AG04449 (cell line): ENCODE measurements around the gene CACNA1B.

Source experiments
- CTCF ChIA-PET: fragments of 350-600 bp; formaldehyde crosslinking; extraction: SDS; loops from one replicate; lab custom pipeline; 2021; ENCODE audit warnings: antibody characterized with exemption; lab: Yijun Ruan, JAX
- POLR2A ChIA-PET: fragments of 400-600, 350-600 bp; formaldehyde crosslinking; extraction: SDS; loops from one replicate; lab custom pipeline; 2020; ENCODE audit warnings: antibody characterized with exemption, inconsistent platforms; lab: Yijun Ruan, JAX
- DNase-seq: peaks from one replicate; pipeline ENCODE4 v3.0.0-alpha.2; 2010; ENCODE audit warnings: low read depth, low spot score
- H3K4me3 ChIP-seq: 2 replicates; pipeline ENCODE4 v1.5.1; 2011; ENCODE audit warnings: low read depth, mild to moderate bottlenecking, control low read depth, low read length
- TF ChIP-seq, protein P1 (sequence below): IDR thresholded peaks from one replicate; pipeline ENCODE4 v1.5.1; 2011; ENCODE audit warnings: mild to moderate bottlenecking, moderate library complexity, low read length, control low read depth, inconsistent platforms; ENCODE audit not compliant: insufficient read depth; ENCODE audit errors: missing control alignments

Gene CACNA1B

DNA sequence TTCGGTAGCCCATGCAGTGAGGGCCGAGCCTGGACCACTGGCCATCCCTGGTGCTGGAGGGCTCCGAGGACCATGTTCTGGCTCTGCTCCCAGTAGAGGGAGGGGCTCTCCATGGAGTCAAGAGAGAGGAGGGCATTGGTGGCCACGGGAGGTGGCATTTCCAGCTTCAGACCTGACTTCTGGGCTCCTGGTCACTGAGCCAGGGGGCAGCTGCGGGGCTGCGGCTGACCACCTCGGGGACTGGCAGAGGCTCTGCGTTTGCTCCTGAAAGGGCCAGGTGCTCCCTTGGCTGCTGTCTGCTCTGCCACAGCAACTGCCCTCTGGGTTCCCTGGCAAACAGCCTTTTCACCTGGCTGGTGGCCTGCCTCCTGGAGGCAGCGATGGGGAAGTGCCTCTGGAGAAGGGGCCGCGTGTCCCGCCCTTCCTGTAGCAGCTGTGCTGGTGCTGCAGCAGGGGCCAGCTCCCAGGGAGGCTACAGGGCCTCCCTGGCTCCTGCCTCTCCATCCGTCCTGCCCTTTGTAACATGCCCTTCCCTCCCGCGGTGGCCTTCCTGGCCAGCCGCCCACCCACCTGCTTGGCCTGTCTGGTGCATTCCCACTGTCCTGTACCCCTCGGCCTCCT is 144.6 kb downstream of the CACNA1B start:
- no peak for DNase-seq

DNA sequence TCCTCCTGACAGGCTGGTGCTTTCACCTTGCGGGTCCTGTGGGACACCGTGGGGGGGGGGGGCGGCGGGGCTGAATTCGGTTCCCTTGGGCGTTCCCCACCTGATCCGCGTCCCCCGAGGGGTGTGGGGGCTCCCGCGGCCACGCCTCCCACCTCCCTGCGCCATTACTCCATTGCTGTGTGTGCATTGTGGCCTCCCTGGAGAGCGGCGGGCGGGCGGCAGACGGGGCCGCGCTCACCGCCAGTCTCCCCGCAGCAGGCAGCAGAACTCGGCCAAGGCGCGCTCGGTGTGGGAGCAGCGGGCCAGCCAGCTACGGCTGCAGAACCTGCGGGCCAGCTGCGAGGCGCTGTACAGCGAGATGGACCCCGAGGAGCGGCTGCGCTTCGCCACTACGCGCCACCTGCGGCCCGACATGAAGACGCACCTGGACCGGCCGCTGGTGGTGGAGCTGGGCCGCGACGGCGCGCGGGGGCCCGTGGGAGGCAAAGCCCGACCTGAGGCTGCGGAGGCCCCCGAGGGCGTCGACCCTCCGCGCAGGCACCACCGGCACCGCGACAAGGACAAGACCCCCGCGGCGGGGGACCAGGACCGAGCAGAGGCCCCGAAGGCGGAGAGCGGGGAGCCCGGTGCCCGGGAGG is 145.3 kb downstream of the CACNA1B start:
- ChIA-PET CTCF (no interaction called here), POLR2A (no interaction called here)
- no peak for DNase-seq
- no peak overlapping the region for H3K4me3 ChIP-seq
- TF ChIP-seq, protein P1, sequence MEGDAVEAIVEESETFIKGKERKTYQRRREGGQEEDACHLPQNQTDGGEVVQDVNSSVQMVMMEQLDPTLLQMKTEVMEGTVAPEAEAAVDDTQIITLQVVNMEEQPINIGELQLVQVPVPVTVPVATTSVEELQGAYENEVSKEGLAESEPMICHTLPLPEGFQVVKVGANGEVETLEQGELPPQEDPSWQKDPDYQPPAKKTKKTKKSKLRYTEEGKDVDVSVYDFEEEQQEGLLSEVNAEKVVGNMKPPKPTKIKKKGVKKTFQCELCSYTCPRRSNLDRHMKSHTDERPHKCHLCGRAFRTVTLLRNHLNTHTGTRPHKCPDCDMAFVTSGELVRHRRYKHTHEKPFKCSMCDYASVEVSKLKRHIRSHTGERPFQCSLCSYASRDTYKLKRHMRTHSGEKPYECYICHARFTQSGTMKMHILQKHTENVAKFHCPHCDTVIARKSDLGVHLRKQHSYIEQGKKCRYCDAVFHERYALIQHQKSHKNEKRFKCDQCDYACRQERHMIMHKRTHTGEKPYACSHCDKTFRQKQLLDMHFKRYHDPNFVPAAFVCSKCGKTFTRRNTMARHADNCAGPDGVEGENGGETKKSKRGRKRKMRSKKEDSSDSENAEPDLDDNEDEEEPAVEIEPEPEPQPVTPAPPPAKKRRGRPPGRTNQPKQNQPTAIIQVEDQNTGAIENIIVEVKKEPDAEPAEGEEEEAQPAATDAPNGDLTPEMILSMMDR: no peak

More for the DNA sequence above, 144.6 kb downstream of the CACNA1B start:
- ChIA-PET CTCF (no interaction called here), POLR2A (no interaction called here)
- TF ChIP-seq, protein P1: no peak
- no peak overlapping the region for H3K4me3 ChIP-seq

DNA sequence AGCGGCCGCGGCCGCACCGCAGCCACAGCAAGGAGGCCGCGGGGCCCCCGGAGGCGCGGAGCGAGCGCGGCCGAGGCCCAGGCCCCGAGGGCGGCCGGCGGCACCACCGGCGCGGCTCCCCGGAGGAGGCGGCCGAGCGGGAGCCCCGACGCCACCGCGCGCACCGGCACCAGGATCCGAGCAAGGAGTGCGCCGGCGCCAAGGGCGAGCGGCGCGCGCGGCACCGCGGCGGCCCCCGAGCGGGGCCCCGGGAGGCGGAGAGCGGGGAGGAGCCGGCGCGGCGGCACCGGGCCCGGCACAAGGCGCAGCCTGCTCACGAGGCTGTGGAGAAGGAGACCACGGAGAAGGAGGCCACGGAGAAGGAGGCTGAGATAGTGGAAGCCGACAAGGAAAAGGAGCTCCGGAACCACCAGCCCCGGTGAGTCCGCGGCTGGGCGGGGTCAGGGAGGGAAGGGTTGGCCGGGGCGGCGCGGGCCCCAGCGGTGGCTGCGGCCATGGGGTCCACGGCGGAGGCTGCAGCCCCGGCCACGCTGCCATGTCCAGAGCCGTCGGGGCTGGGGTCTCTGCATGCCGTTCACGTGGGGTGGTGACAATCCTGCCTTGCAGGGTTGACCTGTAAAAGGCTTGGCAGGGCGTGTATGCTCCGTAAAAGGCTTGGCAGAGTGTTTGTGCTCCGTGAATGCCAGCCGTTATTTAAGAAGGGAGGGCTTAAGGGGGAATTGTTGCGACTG is 146.0 kb downstream of the CACNA1B start:
- ChIA-PET CTCF (no interaction called here), POLR2A (no interaction called here)
- H3K4me3 ChIP-seq: no peak overlapping the region
- TF ChIP-seq, protein P1: no peak
- no peak for DNase-seq

DNA sequence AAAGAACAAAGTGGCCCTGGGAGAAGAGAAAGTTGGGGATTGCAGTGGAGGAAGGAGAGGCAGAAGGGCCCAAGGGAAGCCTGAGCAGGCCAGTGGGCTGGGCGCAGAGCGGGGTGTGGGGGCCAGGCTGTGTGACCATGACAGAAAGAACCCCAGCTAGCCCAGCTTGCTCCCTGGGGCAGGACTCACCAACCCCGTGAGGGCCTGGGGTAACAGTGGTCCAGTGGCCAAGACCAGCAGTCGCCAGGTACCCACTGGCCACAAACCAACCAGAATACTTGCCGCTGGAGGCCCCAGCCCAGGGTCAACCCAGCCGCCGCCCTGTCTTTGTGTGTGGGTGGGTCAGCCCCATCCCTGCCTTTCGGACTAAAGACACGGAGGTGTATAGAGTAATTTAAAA is 146.5 kb downstream of the CACNA1B start:
- CTCF ChIA-PET: no interaction called here
- POLR2A ChIA-PET: no interaction called here

DNA sequence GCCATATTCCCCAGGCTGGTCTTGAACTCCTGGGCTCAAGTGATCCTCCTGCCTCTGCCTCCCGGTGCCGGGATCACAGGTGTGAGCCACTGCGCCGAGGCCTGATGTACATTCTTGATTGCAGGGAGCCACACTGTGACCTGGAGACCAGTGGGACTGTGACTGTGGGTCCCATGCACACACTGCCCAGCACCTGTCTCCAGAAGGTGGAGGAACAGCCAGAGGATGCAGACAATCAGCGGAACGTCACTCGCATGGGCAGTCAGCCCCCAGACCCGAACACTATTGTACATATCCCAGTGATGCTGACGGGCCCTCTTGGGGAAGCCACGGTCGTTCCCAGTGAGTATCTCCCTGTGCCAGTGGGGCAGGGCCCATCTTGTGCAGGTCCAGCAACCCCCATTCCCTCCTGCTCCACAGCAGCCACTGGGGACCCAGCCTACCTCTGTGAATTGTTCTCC is 147.3 kb downstream of the CACNA1B start:
- CTCF ChIA-PET: no interaction called here
- no peak for DNase-seq
- H3K4me3 ChIP-seq: no peak overlapping the region
- POLR2A ChIA-PET: no interaction called here
- TF ChIP-seq, protein P1: no peak

More for the DNA sequence above, 146.5 kb downstream of the CACNA1B start:
- no peak overlapping the region for H3K4me3 ChIP-seq
- TF ChIP-seq, protein P1: no peak
- DNase-seq: no peak

DNA sequence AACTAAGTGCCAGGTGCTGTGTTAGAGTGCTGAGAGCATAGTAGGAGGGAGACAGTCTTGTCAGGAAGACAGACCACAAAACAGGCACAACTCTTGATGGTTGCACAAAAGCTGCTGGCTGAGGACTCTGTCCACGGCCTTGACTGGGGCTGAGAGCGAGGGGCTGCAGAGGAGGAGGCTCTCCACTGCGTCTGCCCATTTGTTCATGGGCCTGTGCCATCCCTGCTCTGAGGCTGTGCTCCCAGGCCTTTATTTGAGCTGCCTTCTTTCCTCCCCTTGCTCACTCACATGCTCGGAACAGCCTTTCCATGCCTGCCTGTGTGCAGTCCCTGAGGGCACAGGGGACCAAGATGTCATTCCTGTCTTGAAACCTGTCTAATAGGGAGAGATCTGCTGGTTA is 147.8 kb downstream of the CACNA1B start:
- no peak for DNase-seq
- TF ChIP-seq, protein P1: no peak
- CTCF ChIA-PET: no interaction called here
- H3K4me3 ChIP-seq: no peak overlapping the region
- POLR2A ChIA-PET: no interaction called here
